Osteoblast (primary cell): ENCODE results near the gene RAD51B. TPM values are rescaled to one million over a fixed set of nuclear protein-coding genes. Genes with fewer than 3 reads are reported as not detected.

ENCODE experiments used
- DNase-seq: peaks from one replicate; pipeline ENCODE4 v3.0.0; 2011; ENCODE audit warnings: low spot score, mixed read lengths; ENCODE audit not compliant: insufficient read length; ENCODE audit errors: missing footprints
- H2AFZ ChIP-seq: 2 replicates; pipeline ENCODE4 v1.6.0; 2011; ENCODE audit warnings: mild to moderate bottlenecking, low read length
- H3K27ac ChIP-seq: 2 replicates; pipeline ENCODE4 v1.5.1; 2011; ENCODE audit warnings: mild to moderate bottlenecking, low read depth, low read length, moderate library complexity
- H3K27me3 ChIP-seq: 2 replicates; pipeline ENCODE4 v1.6.0; 2012; ENCODE audit warnings: mild to moderate bottlenecking, control low read depth, inconsistent platforms, low read length, moderate library complexity; ENCODE audit not compliant: insufficient read depth
- H3K36me3 ChIP-seq: 2 replicates; pipeline ENCODE4 v1.5.1; 2011; ENCODE audit warnings: mild to moderate bottlenecking, low read length, control low read depth, moderate library complexity; ENCODE audit not compliant: insufficient read depth
- H3K4me1 ChIP-seq: 2 replicates; pipeline ENCODE4 v1.5.1; 2011; ENCODE audit warnings: mild to moderate bottlenecking, low read length, control low read depth, moderate library complexity; ENCODE audit not compliant: insufficient read depth
- H3K4me2 ChIP-seq: 2 replicates; pipeline ENCODE4 v1.6.0; 2011; ENCODE audit warnings: mild to moderate bottlenecking, low read length; ENCODE audit not compliant: insufficient read depth
- H3K4me3 ChIP-seq: fragments of 200-600 bp; sonication (generic); 3 replicates; pipeline ENCODE4 v1.5.1; 2012; ENCODE audit warnings: mild to moderate bottlenecking, low read length, inconsistent platforms; ENCODE audit not compliant: insufficient read depth
- H3K79me2 ChIP-seq: 2 replicates; pipeline ENCODE4 v1.6.0; 2012; ENCODE audit warnings: mild to moderate bottlenecking, low read length, control low read depth, inconsistent platforms; ENCODE audit not compliant: insufficient read depth
- H3K9me3 ChIP-seq: 2 replicates; pipeline ENCODE4 v1.5.1; 2011; ENCODE audit warnings: low read depth, low read length, control low read depth
- H4K20me1 ChIP-seq: 2 replicates; pipeline ENCODE4 v1.6.0; 2012; ENCODE audit warnings: mild to moderate bottlenecking, low read length, control low read depth; ENCODE audit not compliant: insufficient read depth
- CTCF ChIP-seq: IDR thresholded peaks from 2 replicates; pipeline ENCODE4 v1.5.1; 2011; ENCODE audit warnings: mild to moderate bottlenecking, low read depth, low read length, moderate library complexity; ENCODE audit errors: extremely low read depth
- total RNA-seq: library from RNA; depleted of rRNA; stranded (reverse); fragments of >200 nt; gene quantifications from 2 replicates; pipeline ENCODE4 v1.2.3, GENCODE V29; 2012

The RAD51B gene
- total RNA-seq, 1 donor = 13.8 TPM

GRCh38 chr14:68195126-68195525 lies 375.5 kb downstream of the RAD51B start:
- peaks cover 7% of the 10 kb centered on the region for H3K4me1 ChIP-seq
- no peaks in the 10 kb centered on the region for H4K20me1 ChIP-seq
- H3K4me3 ChIP-seq = no peak overlapping the region
- no peak overlapping the region for H3K4me2 ChIP-seq
- no peak overlapping the region for H2AFZ ChIP-seq
- no peaks in the 10 kb centered on the region for H3K27me3 ChIP-seq
- no peak overlapping the region for H3K27ac ChIP-seq
- H3K9me3 ChIP-seq = no peaks in the 10 kb centered on the region
- H3K79me2 ChIP-seq = no peaks in the 10 kb centered on the region
- DNase-seq = no peak
- TF ChIP-seq CTCF = no peak
- no peaks in the 10 kb centered on the region for H3K36me3 ChIP-seq

- no peaks in the 10 kb centered on the region for H4K20me1 ChIP-seq
- H3K4me2 ChIP-seq = no peak overlapping the region
- DNase-seq = no peak
These were observed 379.3 kb downstream of the RAD51B start for GRCh38 chr14:68198713-68199495.

GRCh38 chr14:68199554-68200151 lies 380.1 kb downstream of the RAD51B start:
- H4K20me1 ChIP-seq = no peaks in the 10 kb centered on the region
- H3K4me1 ChIP-seq = peaks cover 7% of the 10 kb centered on the region
- H3K27me3 ChIP-seq = no peaks in the 10 kb centered on the region
- peak overlapping the region; percentile 23 for H3K4me3 ChIP-seq
- peak overlapping the region; percentile 14 for H3K27ac ChIP-seq
- TF ChIP-seq CTCF = no peak
- H3K79me2 ChIP-seq = no peaks in the 10 kb centered on the region
- peak overlapping the region; percentile 66 for H2AFZ ChIP-seq
- H3K36me3 ChIP-seq = no peaks in the 10 kb centered on the region
- DNase-seq = peak; percentile 31
- peak overlapping the region; percentile 47 for H3K4me2 ChIP-seq
- no peaks in the 10 kb centered on the region for H3K9me3 ChIP-seq

More at GRCh38 chr14:68198713-68199495, 379.3 kb downstream of the RAD51B start:
- H3K27me3 ChIP-seq = no peaks in the 10 kb centered on the region
- peak overlapping the region; percentile 66 for H2AFZ ChIP-seq
- H3K4me1 ChIP-seq = peaks cover 7% of the 10 kb centered on the region
- H3K79me2 ChIP-seq = no peaks in the 10 kb centered on the region
- H3K4me3 ChIP-seq = no peak overlapping the region
- no peak overlapping the region for H3K27ac ChIP-seq
- H3K36me3 ChIP-seq = no peaks in the 10 kb centered on the region
- no peaks in the 10 kb centered on the region for H3K9me3 ChIP-seq
- TF ChIP-seq CTCF = no peak

- Histone ChIP-seq H3K4me2 (no peak overlapping the region), H3K27me3 (no peaks in the 10 kb centered on the region), H3K79me2 (no peaks in the 10 kb centered on the region), H3K27ac (no peak overlapping the region), H3K36me3 (no peaks in the 10 kb centered on the region), H3K4me3 (no peak overlapping the region), H3K9me3 (no peaks in the 10 kb centered on the region), H3K4me1 (peaks cover 23% of the 10 kb centered on the region), H4K20me1 (no peaks in the 10 kb centered on the region), H2AFZ (no peak overlapping the region)
- no peak for TF ChIP-seq CTCF
- DNase-seq = no peak
These were observed 384.3 kb downstream of the RAD51B start for GRCh38 chr14:68203871-68204270.
